ENCODE results near the gene KDELR3. TPM values are rescaled to one million over a fixed set of nuclear protein-coding genes. Genes with fewer than 3 reads are reported as not detected.

KDELR3 gene
- 98.7 and 105 TPM in 2 replicates for total RNA-seq

DNA sequence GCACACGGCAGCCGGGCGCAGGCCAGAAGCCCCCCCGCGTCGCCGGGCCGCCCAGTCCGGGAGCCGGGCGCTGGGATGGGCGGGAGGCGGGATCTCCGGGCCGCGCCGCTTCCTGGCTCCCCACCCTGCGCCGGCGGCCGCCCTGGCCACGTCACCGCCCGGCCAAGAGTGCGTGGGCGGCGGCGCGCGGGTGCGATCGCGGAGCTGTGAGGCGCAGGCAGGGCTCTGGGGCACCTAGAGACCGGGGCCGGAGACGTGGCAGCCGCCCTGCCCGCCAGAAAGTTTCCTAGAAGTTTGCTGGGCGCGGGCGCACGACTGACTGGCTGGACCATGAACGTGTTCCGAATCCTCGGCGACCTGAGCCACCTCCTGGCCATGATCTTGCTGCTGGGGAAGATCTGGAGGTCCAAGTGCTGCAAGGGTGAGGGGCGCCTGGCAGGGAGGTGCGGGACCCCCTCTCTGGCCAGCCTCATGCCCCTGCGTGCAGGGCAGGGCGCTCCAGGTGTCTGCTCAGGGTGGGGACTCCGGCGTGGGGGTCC, at the start of gene KDELR3:
TSS of gene KDELR3 (plus strand) at position 193 of the 539 bp plus-strand sequence. CDS start at position 331, 138 bp downstream.

DNA sequence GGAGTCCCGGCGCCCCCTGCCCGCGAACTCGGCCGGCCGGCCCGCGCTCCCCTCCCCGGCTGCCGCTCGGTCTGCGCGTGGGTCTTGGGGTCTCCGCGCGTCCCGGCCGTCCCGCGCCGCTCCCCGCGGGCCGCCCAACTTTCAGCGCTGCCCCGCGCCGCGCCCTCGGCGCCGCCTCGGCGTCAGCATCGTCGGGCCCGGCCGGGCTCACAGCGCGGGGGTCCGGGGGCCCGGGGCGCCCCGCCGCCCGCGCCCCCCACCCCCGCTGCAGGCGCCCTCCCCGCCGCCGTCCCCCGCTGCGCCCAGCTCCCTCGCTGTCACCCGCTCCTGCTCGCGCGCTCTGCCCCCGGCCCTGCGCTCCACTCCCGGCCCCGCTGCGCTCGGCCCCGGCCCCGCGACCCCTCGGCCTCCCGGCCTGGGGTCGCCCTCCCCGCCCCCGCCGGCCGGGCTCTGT, 12.8 kb upstream of the KDELR3 start, which contains the start of gene KCNJ4:
TSS of gene KCNJ4 (minus strand) at position 124 of the 454 bp plus-strand sequence. CDS start 27,067 bp downstream, outside the sequence.

DNA sequence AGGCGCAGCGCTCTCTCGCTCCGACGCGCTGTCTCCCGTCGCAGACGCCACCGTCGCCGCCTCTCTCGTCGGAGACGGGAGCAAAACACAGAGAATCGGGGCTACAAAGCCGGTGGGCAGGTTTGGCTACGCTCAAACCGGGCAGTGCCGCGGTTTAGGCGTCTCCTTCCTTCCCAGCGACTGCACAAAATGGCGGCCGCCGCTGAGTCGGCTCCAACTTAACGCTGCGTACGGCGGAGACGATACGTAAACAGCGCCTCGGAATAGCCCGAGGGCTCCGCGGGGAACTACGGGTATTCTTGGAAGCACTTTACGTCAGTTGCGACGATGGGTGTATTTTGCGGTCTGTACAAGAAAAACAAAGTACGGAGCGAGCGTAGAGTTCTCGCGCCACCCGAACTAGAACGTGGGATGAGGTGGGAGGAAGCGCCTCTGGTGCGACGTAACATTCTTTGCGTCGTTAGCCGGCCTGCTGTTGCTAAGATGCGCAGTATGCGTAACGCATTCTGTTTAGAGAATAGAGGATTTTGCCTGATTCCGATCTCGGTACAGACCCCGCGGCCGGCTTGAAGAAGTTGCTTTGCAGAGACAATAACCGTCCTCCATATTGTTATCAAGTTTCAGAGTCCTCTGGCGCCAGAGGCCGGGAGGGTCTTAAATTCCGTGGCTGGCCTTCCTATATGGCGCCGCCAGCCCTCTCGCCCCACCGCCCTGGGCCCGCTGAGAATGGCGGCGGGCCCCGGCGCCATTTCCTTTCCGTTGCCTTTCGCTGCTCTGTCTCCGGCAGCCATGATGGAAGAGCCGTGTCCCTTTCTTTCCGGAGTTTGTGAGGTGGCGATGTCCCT, 38.4 kb downstream of the KDELR3 start, which contains the start of gene DDX17:
TSS of gene DDX17 (minus strand) at position 194 of the 845 bp plus-strand sequence.

Other genes starting within 250 kb of the KDELR3 start
- 68.5 and 74.1 TPM in 2 replicates for gene TMEM184B, start 195.1 kb upstream of the KDELR3 start, total RNA-seq
- gene CSNK1E, start 150.7 kb upstream of the KDELR3 start, total RNA-seq = 130 and 132 TPM in 2 replicates
- not detected in 2 replicates for gene KCNJ4, start 12.9 kb upstream of the KDELR3 start, total RNA-seq
- gene DDX17, start 38.2 kb downstream of the KDELR3 start, total RNA-seq = 229 and 307 TPM in 2 replicates
- gene DMC1, start 102.1 kb downstream of the KDELR3 start, total RNA-seq = 2.2 and 2.4 TPM in 2 replicates
- 0.67 and 1.8 TPM in 2 replicates for gene FAM227A, start 188.3 kb downstream of the KDELR3 start, total RNA-seq
- gene CBY1, start 188.5 kb downstream of the KDELR3 start, total RNA-seq = 20.7 and 21.6 TPM in 2 replicates
- 73.9 and 75.8 TPM in 2 replicates for gene TOMM22, start 213.9 kb downstream of the KDELR3 start, total RNA-seq
- 45.0 and 49.6 TPM in 2 replicates for gene JOSD1, start 232.8 kb downstream of the KDELR3 start, total RNA-seq
- 27.7 and 28.2 TPM in 2 replicates for gene GTPBP1, start 237.8 kb downstream of the KDELR3 start, total RNA-seq

Measured in bronchus fibroblast of lung (primary cell).